GM13977 (cell line): ENCODE results near the gene EXOC5.

Experiments used
- DNase-seq: peaks from one replicate; pipeline ENCODE4 v3.0.0; 2012; ENCODE audit warnings: low spot score
- CTCF ChIP-seq: IDR thresholded peaks from 2 replicates; pipeline ENCODE4 v1.5.1; 2012; ENCODE audit warnings: mild to moderate bottlenecking, control low read depth; ENCODE audit not compliant: insufficient read depth; ENCODE audit errors: extremely low read depth, missing control alignments
- in situ Hi-C: fragments of 300-500 bp; cut with MboI; formaldehyde crosslinking; loops from one replicate; pipeline ENCODE4 v1.12.0; 2022; ENCODE audit warnings: low sequenced_read_pairs, low pct_unique_long_range_greater_than_20kb, mixed read lengths, inconsistent platforms; ENCODE audit not compliant: unreplicated experiment

The EXOC5 gene

DNA sequence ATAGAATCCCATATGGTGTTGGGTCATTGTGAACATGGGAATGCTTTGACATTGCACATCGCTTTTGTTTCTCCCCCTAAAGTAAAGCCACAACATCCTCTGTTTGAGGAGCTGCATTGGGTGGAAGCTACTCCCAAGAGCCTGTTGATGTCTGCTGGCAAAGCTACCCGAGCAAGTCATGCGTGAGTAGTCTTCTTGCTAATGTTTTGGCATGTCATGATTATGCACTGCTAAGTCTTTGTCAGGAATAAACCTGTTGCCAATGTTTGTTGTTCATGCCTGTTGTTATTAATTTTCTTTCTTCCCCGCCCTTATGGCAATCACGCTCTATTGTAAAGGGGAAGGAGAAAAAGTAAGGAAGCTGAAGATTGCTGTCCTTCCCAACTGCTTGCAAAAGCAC lies 97.3 kb downstream of the EXOC5 start:
- no peak for DNase-seq
- in situ Hi-C loops: no loop called here
- no peak for TF ChIP-seq CTCF

- in situ Hi-C loops: no loop called here
- no peak for TF ChIP-seq CTCF
- DNase-seq: no peak
Measured at GRCh38 chr14:57169901-57170300, 98.8 kb downstream of the EXOC5 start.

GRCh38 chr14:57168138-57168679 lies 100.5 kb downstream of the EXOC5 start:
- no peak for TF ChIP-seq CTCF
- in situ Hi-C loops: no loop called here
- no peak for DNase-seq

GRCh38 chr14:57161583-57162234 lies 107.0 kb downstream of the EXOC5 start:
- TF ChIP-seq CTCF: no peak
- in situ Hi-C loops: no loop called here
- no peak for DNase-seq

DNA sequence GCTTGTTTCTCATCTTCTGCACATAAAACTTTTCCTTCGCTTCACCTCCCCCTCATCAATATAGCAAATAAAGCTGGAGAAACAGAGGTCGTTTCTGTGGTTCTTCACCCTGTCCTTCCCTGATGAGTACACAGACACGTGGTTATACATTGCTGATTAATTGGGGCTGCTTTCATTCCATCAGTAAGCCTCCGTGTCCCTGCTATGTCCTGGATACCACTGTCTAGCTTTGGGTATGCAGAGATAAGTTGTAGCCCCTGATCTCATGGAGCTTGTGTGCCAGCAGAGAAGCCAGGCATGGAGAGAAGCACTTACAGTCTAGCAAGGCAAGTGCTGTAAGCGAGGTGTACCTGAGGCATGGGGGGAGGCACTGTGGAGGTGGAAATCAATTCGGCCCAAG lies 108.4 kb downstream of the EXOC5 start:
- no peak for TF ChIP-seq CTCF
- no peak for DNase-seq
- in situ Hi-C loops: no loop called here

DNA sequence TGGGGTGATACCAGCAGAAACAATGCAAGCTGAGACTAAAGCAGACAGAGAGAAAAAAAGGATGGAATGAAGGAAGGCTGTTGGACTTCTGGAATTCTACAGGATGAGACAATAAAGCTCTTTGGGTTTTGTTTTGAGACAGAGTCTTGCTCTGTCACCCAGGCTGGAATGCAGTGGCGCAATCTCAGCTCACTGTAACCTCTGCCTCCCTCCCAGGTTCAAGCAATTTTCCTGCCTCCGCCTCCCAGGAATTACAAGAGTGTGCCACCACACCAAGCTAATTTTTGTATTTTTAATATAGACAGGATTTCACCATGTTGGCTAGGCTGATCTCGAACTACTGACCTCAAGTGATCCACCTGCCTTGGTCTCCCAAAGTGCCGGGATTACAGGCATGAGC lies 115.4 kb downstream of the EXOC5 start:
- DNase-seq: no peak
- no peak for TF ChIP-seq CTCF
- in situ Hi-C loops: no loop called here
